Right lobe of liver (tissue), 6 donors: ENCODE results near the gene PLXNA4. TPM values are rescaled to one million over a fixed set of nuclear protein-coding genes. Genes with fewer than 3 reads are reported as not detected.

ENCODE experiments used
- ATAC-seq, 4 donors: fragments of 200-7000 bp; cut with Tn5 transposase; one replicate each; pipeline ENCODE4 v1.9.1; 2020; ENCODE audit warnings: mild to moderate bottlenecking in 4 of 4, moderate library complexity in 4 of 4
- DNase-seq, 3 donors: peaks; one replicate each; pipeline ENCODE4 v3.0.0-alpha.2; 2020
- H3K27ac ChIP-seq, 3 donors: fragments of 200-600 bp; one replicate each; pipeline ENCODE4 v1.8.0; 2022
- H3K27me3 ChIP-seq, 2 donors: fragments of 200-600 bp; one replicate each; pipeline ENCODE4 v1.8.0; 2022
- H3K36me3 ChIP-seq, 4 donors: fragments of 200-600 bp; sonication (generic) in 1 of 4; one replicate each; pipeline versions ENCODE4 v1.5.1 to v1.8.0; 2017 to 2022; ENCODE audit warnings: control low read depth in 1 of 4
- H3K4me1 ChIP-seq, 4 donors: fragments of 200-600 bp; sonication (generic) in 1 of 4; one replicate each; pipeline versions ENCODE4 v1.5.1 to v1.8.0; 2017 to 2022; ENCODE audit warnings: control low read depth in 1 of 4
- H3K4me3 ChIP-seq, 3 donors: fragments of 200-600 bp; one replicate each; pipeline ENCODE4 v1.8.0; 2022
- H3K9me3 ChIP-seq, 4 donors: fragments of 200-600 bp; sonication (generic) in 1 of 4; one replicate each; pipeline versions ENCODE4 v1.5.1 to v1.8.0; 2017 to 2022; ENCODE audit warnings: control low read depth in 1 of 4
- CTCF ChIP-seq, 4 donors: fragments of 200-600 bp in 3 of 4; fragments of 450-650 bp in 1 of 4; IDR thresholded peaks; one replicate each; pipeline versions ENCODE4 v1.5.1 to v1.8.0; 2016 to 2022; ENCODE audit warnings: antibody characterized with exemption in 4 of 4, mild to moderate bottlenecking in 2 of 4
- POLR2A ChIP-seq: fragments of 450-650 bp; IDR thresholded peaks from one replicate; pipeline ENCODE4 v1.6.1; 2017; ENCODE audit warnings: antibody characterized with exemption, mild to moderate bottlenecking
- WGBS: methylation state at CpG from one replicate; pipeline ENCODE4 v1.1.6; 2018; ENCODE audit warnings: low coverage, low lambda C conversion rate; ENCODE audit not compliant: insufficient coverage; ENCODE audit errors: missing lambda C conversion rate; 5-methylcytosine and 5-hydroxymethylcytosine counted together
- intact Hi-C, 2 donors: fragments of 100-400 bp; cut with DNase I; formaldehyde crosslinking; loops; one replicate each; pipeline versions ENCODE4 v1.11.2 to v1.14.1; 2022
- total RNA-seq, 6 experiments: library from RNA; depleted of rRNA in 2 of 6; stranded (reverse); fragments of >200 nt in 2 of 6; fragmentation: NEBNext Ultra II Directional in 3 of 6; extraction: Animal tissue kit (Norgen Biotek cat#: 25700) in 3 of 6; gene quantifications; one replicate each; pipeline versions ENCODE4 v1.1.0 to v1.2.4, GENCODE V29; 2016 to 2023
- donor health status: DM: no; HTN: yes; CAD: no.
- donor health status: DM: no; HTN: no; CAD: no.
- donor health status: DM: no; HTN: no; CAD: no.
- donor health status: DM: no; HTN: yes; CAD: no.
- donor health status: DM: no; HTN: yes; CAD: no.

Gene PLXNA4
- total RNA-seq, 6 experiments from 2014 or later = 0.17 to 0.90 (median 0.30) TPM

- DNase-seq (no peak), ATAC-seq (no peak)
- Histone ChIP-seq H3K4me1 (no peaks in the 10 kb centered on the region), H3K36me3 (no peaks in the 10 kb centered on the region), H3K27ac (no peak overlapping the region), H3K27me3 (no peaks in the 10 kb centered on the region), H3K4me3 (no peak overlapping the region), H3K9me3 (no peaks in the 10 kb centered on the region)
- TF ChIP-seq POLR2A (no peak), CTCF (IDR thresholded peaks at IDR 0.05) (no peak)
- WGBS = 50% methylated on average over 4 of the region's 4 CpGs
- intact Hi-C loops = no loop called here
These were observed 300.6 kb downstream of the PLXNA4 start for GRCh38 chr7:132275416-132276233.

- Histone ChIP-seq H3K4me1 (no peaks in the 10 kb centered on the region), H3K27ac (no peak overlapping the region), H3K36me3 (no peaks in the 10 kb centered on the region), H3K4me3 (no peak overlapping the region), H3K9me3 (no peaks in the 10 kb centered on the region), H3K27me3 (no peaks in the 10 kb centered on the region)
- intact Hi-C loops = no loop called here
- TF ChIP-seq CTCF (IDR thresholded peaks at IDR 0.05) (no peak), POLR2A (no peak)
- WGBS = 59% methylated on average over 9 of the region's 9 CpGs
- no peak for DNase-seq
- no peak for ATAC-seq
These were observed 303.4 kb downstream of the PLXNA4 start for GRCh38 chr7:132272763-132273371.

- Histone ChIP-seq H3K4me1 (no peaks in the 10 kb centered on the region), H3K27ac (no peak overlapping the region), H3K4me3 (no peak overlapping the region), H3K36me3 (no peaks in the 10 kb centered on the region), H3K27me3 (no peaks in the 10 kb centered on the region), H3K9me3 (no peaks in the 10 kb centered on the region)
- 28% methylated on average over 2 of the region's 2 CpGs for WGBS
- ATAC-seq = no peak
- intact Hi-C loops = no loop called here
- DNase-seq = no peak
- TF ChIP-seq CTCF (IDR thresholded peaks at IDR 0.05) (no peak), POLR2A (no peak)
These were observed 305.8 kb downstream of the PLXNA4 start for GRCh38 chr7:132270517-132270916.

- DNase-seq (no peak), ATAC-seq (no peak)
- Histone ChIP-seq H3K4me1 (no peaks in the 10 kb centered on the region), H3K27ac (no peak overlapping the region), H3K27me3 (no peaks in the 10 kb centered on the region), H3K4me3 (no peak overlapping the region), H3K9me3 (no peaks in the 10 kb centered on the region), H3K36me3 (no peaks in the 10 kb centered on the region)
- TF ChIP-seq POLR2A = no peak
- no peak for TF ChIP-seq CTCF (IDR thresholded peaks at IDR 0.05)
- intact Hi-C loops = no loop called here
- 44% methylated on average over 5 of the region's 5 CpGs for WGBS
These were observed 306.6 kb downstream of the PLXNA4 start for GRCh38 chr7:132269718-132270117.
